Upper lobe of left lung (tissue), 6 donors: ENCODE data around the gene SPTB. TPM values are rescaled to one million over a fixed set of nuclear protein-coding genes. Genes with fewer than 3 reads are reported as not detected.

ENCODE experiments used
- ATAC-seq, 2 donors: fragments of 200-7000 bp; cut with Tn5 transposase; one replicate each; pipeline ENCODE4 v1.9.1; 2022; ENCODE audit warnings: mild to moderate bottlenecking in 2 of 2, moderate library complexity in 2 of 2; ENCODE audit not compliant: low FRiP score in 2 of 2
- DNase-seq, 2 donors: peaks; one replicate each; pipeline ENCODE4 v3.0.0-alpha.2; 2019 to 2020
- H3K27ac ChIP-seq, 4 donors: fragments of 200-600 bp; sonication (generic); one replicate each; pipeline ENCODE4 v1.5.1; 2016 to 2019
- H3K27me3 ChIP-seq, 4 donors: fragments of 200-600 bp; sonication (generic); one replicate each; pipeline ENCODE4 v1.5.1; 2017 to 2019
- H3K36me3 ChIP-seq, 4 donors: fragments of 200-600 bp; sonication (generic); one replicate each; pipeline ENCODE4 v1.5.1; 2016 to 2019
- H3K4me1 ChIP-seq, 4 donors: fragments of 200-600 bp; sonication (generic); one replicate each; pipeline ENCODE4 v1.5.1; 2018 to 2019
- H3K4me3 ChIP-seq, 4 donors: fragments of 200-600 bp; sonication (generic); one replicate each; pipeline ENCODE4 v1.5.1; 2017 to 2019; ENCODE audit warnings: mild to moderate bottlenecking in 2 of 4, moderate library complexity in 1 of 4
- H3K9me3 ChIP-seq, 4 donors: fragments of 200-600 bp; sonication (generic); one replicate each; pipeline ENCODE4 v1.5.1; 2018 to 2019
- CTCF ChIP-seq, 6 experiments: fragments of 450-650 bp in 4 of 6; fragments of 200-600 bp in 2 of 6; sonication (generic) in 2 of 6; IDR thresholded peaks; one replicate each; pipeline ENCODE4 v1.5.1; 2016 to 2019; ENCODE audit warnings: antibody characterized with exemption in 6 of 6
- EP300 ChIP-seq, 4 donors: sonication (generic); formaldehyde crosslinking; IDR thresholded peaks; one replicate each; pipeline ENCODE4 v1.5.1; 2017; ENCODE audit warnings: antibody characterized with exemption in 4 of 4, control low read depth in 2 of 4
- POLR2A ChIP-seq, 4 donors: fragments of 450-650 bp; IDR thresholded peaks; one replicate each; pipeline ENCODE4 v1.5.1; 2016 to 2017; ENCODE audit warnings: antibody characterized with exemption in 4 of 4, mild to moderate bottlenecking in 2 of 4
- POLR2AphosphoS5 ChIP-seq, 2 donors: sonication (generic); formaldehyde crosslinking; IDR thresholded peaks; one replicate each; pipeline ENCODE4 v1.5.1; 2017; ENCODE audit warnings: antibody characterized with exemption in 2 of 2
- WGBS, 2 donors: methylation state at CpG; one replicate each; pipeline ENCODE4 v1.1.5; 2017 to 2018; 5-methylcytosine and 5-hydroxymethylcytosine counted together
- total RNA-seq, 6 donors: library from RNA; depleted of rRNA in 4 of 6; stranded (reverse); fragments of >200 nt in 4 of 6; gene quantifications; one replicate each; pipeline versions ENCODE4 v1.1.0 to v1.2.1, GENCODE V29; 2016 to 2021
- donor health status: DM: no; HTN: no; CAD: no; lungs with moderate emphysema.
- donor health status: DM: no; HTN: yes; CAD: no; lungs with severe emphysema.

SPTB gene
- total RNA-seq, 6 donors from 2014 or later: 2.1 to 3.3 (median 2.7) TPM

GRCh38 chr14:64720131-64720576 lies 159.6 kb downstream of the SPTB start:
- Histone ChIP-seq H3K9me3 (no peaks in the 10 kb centered on the region), H3K27ac (peak overlapping the region in 3 of 4 donors; percentile 2 to 45 (median 27)), H3K27me3 (no peaks in the 10 kb centered on the region), H3K4me3 (no peak overlapping the region), H3K36me3 (no peaks in the 10 kb centered on the region), H3K4me1 (peaks cover 63 to 78% (median 68%) of the 10 kb centered on the region in 4 donors)
- WGBS, 2 donors: 50 to 57% methylated on average over 7 of the region's 7 CpGs
- TF ChIP-seq EP300 (IDR thresholded peaks at IDR 0.05): peak in 1 of 4 donors; percentile 10
- TF ChIP-seq POLR2A (IDR thresholded peaks at IDR 0.05): no peak
- TF ChIP-seq POLR2AphosphoS5 (IDR thresholded peaks at IDR 0.05): no peak
- no peak for TF ChIP-seq CTCF (IDR thresholded peaks at IDR 0.05)
- ATAC-seq (peak; percentile 21 to 52), DNase-seq (peak in 1 of 2 donors; percentile 63)

GRCh38 chr14:64719601-64720000 lies 160.1 kb downstream of the SPTB start:
- no peak for DNase-seq
- no peak for ATAC-seq
- H3K4me3 ChIP-seq: no peak overlapping the region
- peak overlapping the region in 1 of 4 donors; percentile 45 for H3K27ac ChIP-seq
- no peaks in the 10 kb centered on the region for H3K27me3 ChIP-seq
- H3K9me3 ChIP-seq: no peaks in the 10 kb centered on the region
- peaks cover 57 to 78% (median 68%) of the 10 kb centered on the region in 4 donors for H3K4me1 ChIP-seq
- WGBS, 2 donors: 79 to 80% methylated on average over 7 of the region's 7 CpGs
- no peak for TF ChIP-seq EP300 (IDR thresholded peaks at IDR 0.05)
- TF ChIP-seq POLR2A (IDR thresholded peaks at IDR 0.05): no peak
- H3K36me3 ChIP-seq: no peaks in the 10 kb centered on the region

- DNase-seq: no peak
- no peaks in the 10 kb centered on the region for H3K27me3 ChIP-seq
- ATAC-seq: no peak
- no peak for TF ChIP-seq POLR2A (IDR thresholded peaks at IDR 0.05)
- TF ChIP-seq CTCF (IDR thresholded peaks at IDR 0.05): no peak
- TF ChIP-seq POLR2AphosphoS5 (IDR thresholded peaks at IDR 0.05): no peak
- TF ChIP-seq EP300 (IDR thresholded peaks at IDR 0.05): no peak
- no peak overlapping the region for H3K4me3 ChIP-seq
- H3K9me3 ChIP-seq: peaks cover 0 to 8% (median 0%) of the 10 kb centered on the region in 4 donors
- H3K4me1 ChIP-seq: peaks cover 57 to 78% (median 64%) of the 10 kb centered on the region in 4 donors
- no peaks in the 10 kb centered on the region for H3K36me3 ChIP-seq
- H3K27ac ChIP-seq: peak overlapping the region in 3 of 4 donors; percentile 18 to 71 (median 38)
- WGBS, 2 donors: 83 to 85% methylated on average over 7 of the region's 7 CpGs
These were observed 160.9 kb downstream of the SPTB start for GRCh38 chr14:64718762-64719161.

GRCh38 chr14:64717870-64718269 lies 161.8 kb downstream of the SPTB start:
- ATAC-seq (no peak), DNase-seq (peak in 1 of 2 donors; percentile 28)
- peak overlapping the region; percentile 16 to 71 (median 28) for H3K27ac ChIP-seq

More at GRCh38 chr14:64717870-64718269, 161.8 kb downstream of the SPTB start:
- TF ChIP-seq POLR2A (IDR thresholded peaks at IDR 0.05): no peak
- no peak for TF ChIP-seq EP300 (IDR thresholded peaks at IDR 0.05)
- TF ChIP-seq POLR2AphosphoS5 (IDR thresholded peaks at IDR 0.05): no peak
- TF ChIP-seq CTCF (IDR thresholded peaks at IDR 0.05): no peak
- peaks cover 57 to 74% (median 62%) of the 10 kb centered on the region in 4 donors for H3K4me1 ChIP-seq
- H3K4me3 ChIP-seq: no peak overlapping the region
- no peaks in the 10 kb centered on the region for H3K27me3 ChIP-seq
- 49 to 58% methylated on average over 6 of the region's 6 CpGs for WGBS, 2 donors
- peaks cover 0 to 9% (median 2%) of the 10 kb centered on the region in 4 donors for H3K9me3 ChIP-seq
- no peaks in the 10 kb centered on the region for H3K36me3 ChIP-seq
